Rectal smooth muscle tissue (tissue), 1 donor: Measurements from ENCODE around the gene HMCN1.

Source experiments
- H3K27ac ChIP-seq: one replicate; pipeline ENCODE4 v1.7.0; 2013; ENCODE audit warnings: low read depth, low read length, inconsistent platforms
- H3K27me3 ChIP-seq: one replicate; pipeline ENCODE4 v1.7.0; 2013; ENCODE audit warnings: low read length; ENCODE audit not compliant: control insufficient read depth, insufficient read depth
- H3K36me3 ChIP-seq: one replicate; pipeline ENCODE4 v1.7.0; 2013; ENCODE audit warnings: low read length; ENCODE audit not compliant: control insufficient read depth, insufficient read depth
- H3K4me1 ChIP-seq: one replicate; pipeline ENCODE4 v1.7.0; 2013; ENCODE audit warnings: low read length; ENCODE audit not compliant: control insufficient read depth, insufficient read depth
- H3K4me3 ChIP-seq: one replicate; pipeline ENCODE4 v1.7.0; 2013; ENCODE audit warnings: low read length
- H3K9ac ChIP-seq: one replicate; pipeline ENCODE4 v1.7.0; 2013; ENCODE audit warnings: low read length

HMCN1 gene

DNA sequence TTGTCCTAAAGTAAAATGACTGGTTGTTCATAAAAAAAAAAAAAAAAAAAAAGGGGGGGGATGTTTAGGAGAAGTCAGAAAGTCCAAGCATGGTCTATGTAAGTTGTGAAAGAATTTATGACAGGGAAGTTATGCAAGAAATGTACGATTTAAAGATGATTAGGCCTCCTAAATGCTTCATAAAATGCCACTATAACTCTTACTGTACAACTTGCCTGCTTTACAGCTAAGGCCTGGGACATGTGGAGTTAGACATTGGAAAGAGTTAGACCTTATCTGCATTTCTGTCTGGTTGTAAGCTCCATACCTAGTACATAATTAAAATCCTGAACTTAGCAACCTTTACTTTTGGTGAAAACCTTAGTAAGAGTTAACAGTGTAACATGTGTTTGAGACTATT lies 490.9 kb downstream of the HMCN1 start:
- no peak overlapping the region for H3K9ac ChIP-seq
- H3K36me3 ChIP-seq: no peaks in the 10 kb centered on the region
- H3K27me3 ChIP-seq: no peaks in the 10 kb centered on the region
- no peak overlapping the region for H3K4me3 ChIP-seq
- no peaks in the 10 kb centered on the region for H3K4me1 ChIP-seq
- no peak overlapping the region for H3K27ac ChIP-seq

GRCh38 chr1:186228749-186229148 lies 494.6 kb downstream of the HMCN1 start:
- Histone ChIP-seq H3K27me3 (no peaks in the 10 kb centered on the region), H3K27ac (no peak overlapping the region), H3K4me3 (no peak overlapping the region), H3K9ac (no peak overlapping the region), H3K36me3 (no peaks in the 10 kb centered on the region), H3K4me1 (no peaks in the 10 kb centered on the region)

- H3K36me3 ChIP-seq: no peaks in the 10 kb centered on the region
Measured at GRCh38 chr1:186231861-186232436, 497.8 kb downstream of the HMCN1 start.

DNA sequence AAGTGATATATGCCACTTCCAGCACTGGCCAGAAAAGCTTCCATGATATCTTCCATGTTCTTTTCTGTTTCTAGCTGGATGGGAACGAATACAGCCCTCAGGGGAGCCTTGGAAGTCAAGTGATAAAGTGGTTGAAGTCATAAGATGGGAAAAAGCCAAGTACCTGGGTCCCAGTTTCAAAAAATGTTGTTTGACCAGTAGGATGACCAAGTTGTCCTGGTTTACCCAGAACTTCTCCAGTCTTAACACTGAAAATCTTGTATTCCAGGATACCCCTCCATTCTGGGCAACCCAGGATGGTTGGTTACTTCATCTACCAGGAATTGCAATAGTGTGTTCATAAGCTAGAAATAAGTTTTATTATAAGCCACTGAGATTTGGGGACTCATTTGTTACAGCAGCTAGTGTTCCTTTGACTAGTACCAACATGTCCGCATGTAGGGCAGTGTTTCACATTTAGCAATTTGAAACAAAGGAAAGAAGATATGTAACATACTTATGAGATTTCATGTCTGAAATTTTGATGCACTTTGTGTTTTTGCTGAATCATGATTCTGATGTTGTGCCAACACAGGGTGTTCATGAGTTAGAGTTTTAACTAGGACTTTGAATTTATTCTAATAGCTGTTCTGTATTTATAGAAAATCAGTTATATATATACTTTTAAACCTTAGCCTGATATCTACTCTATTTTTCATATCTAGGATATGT lies 500.9 kb downstream of the HMCN1 start:
- H3K36me3 ChIP-seq: no peaks in the 10 kb centered on the region
- H3K9ac ChIP-seq: no peak overlapping the region
- H3K4me1 ChIP-seq: no peaks in the 10 kb centered on the region

More at GRCh38 chr1:186231861-186232436, 497.8 kb downstream of the HMCN1 start:
- Histone ChIP-seq H3K27me3 (no peaks in the 10 kb centered on the region), H3K27ac (no peak overlapping the region), H3K9ac (no peak overlapping the region), H3K4me3 (no peak overlapping the region), H3K4me1 (no peaks in the 10 kb centered on the region)

GRCh38 chr1:186235696-186236095 lies 501.5 kb downstream of the HMCN1 start:
- Histone ChIP-seq H3K4me3 (no peak overlapping the region), H3K9ac (no peak overlapping the region), H3K36me3 (no peaks in the 10 kb centered on the region), H3K27me3 (no peaks in the 10 kb centered on the region), H3K27ac (no peak overlapping the region), H3K4me1 (no peaks in the 10 kb centered on the region)

More for the DNA sequence above, 500.9 kb downstream of the HMCN1 start:
- no peak overlapping the region for H3K4me3 ChIP-seq
- no peaks in the 10 kb centered on the region for H3K27me3 ChIP-seq
- no peak overlapping the region for H3K27ac ChIP-seq

- Histone ChIP-seq H3K36me3 (no peaks in the 10 kb centered on the region), H3K27ac (no peak overlapping the region), H3K9ac (no peak overlapping the region), H3K4me3 (no peak overlapping the region), H3K27me3 (no peaks in the 10 kb centered on the region), H3K4me1 (no peaks in the 10 kb centered on the region)
Measured at GRCh38 chr1:186236921-186237320, 502.7 kb downstream of the HMCN1 start.

DNA sequence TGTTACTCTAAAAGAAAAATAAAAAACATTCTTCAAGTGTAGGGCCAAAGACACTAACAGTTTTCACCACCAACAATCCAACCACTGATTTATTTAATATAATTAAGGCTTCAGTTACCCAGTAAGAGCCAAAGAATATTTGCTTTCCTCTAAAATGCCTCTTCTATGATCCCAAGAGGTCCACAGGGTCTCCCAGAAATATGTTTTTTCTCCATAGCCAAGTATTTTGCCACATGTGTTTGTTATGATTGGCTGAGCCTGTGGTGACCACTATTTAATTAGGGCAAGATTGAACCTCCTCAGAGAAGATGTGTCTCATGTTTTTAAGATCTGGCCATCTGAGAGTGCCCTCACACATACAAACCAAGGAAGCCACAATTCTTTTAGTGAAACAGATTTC lies 505.0 kb downstream of the HMCN1 start:
- Histone ChIP-seq H3K27me3 (no peaks in the 10 kb centered on the region), H3K36me3 (no peaks in the 10 kb centered on the region), H3K4me1 (no peaks in the 10 kb centered on the region), H3K27ac (no peak overlapping the region), H3K9ac (no peak overlapping the region), H3K4me3 (no peak overlapping the region)

- Histone ChIP-seq H3K27ac (no peak overlapping the region), H3K36me3 (no peaks in the 10 kb centered on the region), H3K27me3 (no peaks in the 10 kb centered on the region), H3K4me1 (no peaks in the 10 kb centered on the region), H3K9ac (no peak overlapping the region), H3K4me3 (no peak overlapping the region)
Measured at GRCh38 chr1:186240436-186240835, 506.2 kb downstream of the HMCN1 start.
